HEK293T (cell line): ENCODE data around the gene PDZD7.

ENCODE experiments used
- CTCF ChIA-PET: fragments of 350-600 bp; formaldehyde crosslinking; extraction: SDS; loops from one replicate; lab custom pipeline; 2021; ENCODE audit warnings: antibody characterized with exemption, inconsistent platforms; lab: Yijun Ruan, JAX
- POLR2A ChIA-PET: fragments of 350-600 bp; formaldehyde crosslinking; extraction: SDS; loops from one replicate; lab custom pipeline; 2020; ENCODE audit warnings: antibody characterized with exemption, inconsistent platforms; lab: Yijun Ruan, JAX
- DNase-seq: peaks from one replicate; pipeline ENCODE4 v3.0.0; 2012; ENCODE audit warnings: mixed read lengths; ENCODE audit errors: extremely low spot score
- ARNT ChIP-seq: fragments of 450-650 bp; IDR thresholded peaks from 2 replicates; pipeline ENCODE4 v1.6.1; 2017; ENCODE audit warnings: mild to moderate bottlenecking
- BHLHE40 ChIP-seq: fragments of 450-650 bp; IDR thresholded peaks from 2 replicates; pipeline ENCODE4 v1.6.1; 2016; ENCODE audit warnings: mild to moderate bottlenecking, moderate library complexity, borderline replicate concordance
- CTBP1 ChIP-seq: fragments of 450-650 bp; IDR thresholded peaks from 2 replicates; pipeline ENCODE4 v1.6.1; 2016; ENCODE audit warnings: borderline replicate concordance
- ELF4 ChIP-seq: fragments of 450-650 bp; IDR thresholded peaks from 2 replicates; pipeline ENCODE4 v1.6.1; 2017; ENCODE audit warnings: antibody characterized with exemption
- FOXA1 ChIP-seq: fragments of 450-650 bp; IDR thresholded peaks from 2 replicates; pipeline ENCODE4 v1.6.1; 2016; ENCODE audit warnings: mild to moderate bottlenecking
- FOXK2 ChIP-seq: fragments of 450-650 bp; IDR thresholded peaks from 2 replicates; pipeline ENCODE4 v1.6.1; 2016; ENCODE audit warnings: mild to moderate bottlenecking
- FOXM1 ChIP-seq: fragments of 450-650 bp; IDR thresholded peaks from 2 replicates; pipeline ENCODE4 v1.6.1; 2017; ENCODE audit warnings: mild to moderate bottlenecking, borderline replicate concordance
- HDGF ChIP-seq: fragments of 450-650 bp; IDR thresholded peaks from 2 replicates; pipeline ENCODE4 v1.6.1; 2017; ENCODE audit warnings: antibody characterized with exemption, borderline replicate concordance
- L3MBTL2 ChIP-seq: fragments of 450-650 bp; conservative IDR thresholded peaks from 2 replicates; pipeline ENCODE4 v1.6.1; 2016; ENCODE audit warnings: mild to moderate bottlenecking
- LEF1 ChIP-seq: fragments of 450-650 bp; IDR thresholded peaks from 2 replicates; pipeline ENCODE4 v1.6.1; 2017; ENCODE audit warnings: mild to moderate bottlenecking, borderline replicate concordance
- NFRKB ChIP-seq: fragments of 450-650 bp; IDR thresholded peaks from 2 replicates; pipeline ENCODE4 v1.6.1; 2016; ENCODE audit warnings: mild to moderate bottlenecking, moderate library complexity
- PKNOX1 ChIP-seq: fragments of 450-650 bp; IDR thresholded peaks from 2 replicates; pipeline ENCODE4 v1.6.1; 2016
- SP1 ChIP-seq: fragments of 450-650 bp; IDR thresholded peaks from 2 replicates; pipeline ENCODE4 v1.6.1; 2017
- SUZ12 ChIP-seq: fragments of 450-650 bp; IDR thresholded peaks from 2 replicates; pipeline ENCODE4 v1.6.1; 2016; ENCODE audit warnings: mild to moderate bottlenecking
- TARDBP ChIP-seq: fragments of 450-650 bp; IDR thresholded peaks from 2 replicates; pipeline ENCODE4 v1.6.1; 2016
- ZNF384 ChIP-seq: fragments of 450-650 bp; IDR thresholded peaks from 2 replicates; pipeline ENCODE4 v1.6.1; 2016

Gene PDZD7

GRCh38 chr10:101055411-101055810 is 24.5 kb upstream of the PDZD7 start:
- TF ChIP-seq BHLHE40 = no peak
- no peak for TF ChIP-seq TARDBP
- TF ChIP-seq HDGF = no peak
- no peak for TF ChIP-seq FOXA1
- TF ChIP-seq NFRKB = no peak
- no peak for TF ChIP-seq ELF4
- TF ChIP-seq LEF1 = no peak
- TF ChIP-seq SUZ12 = no peak
- no peak for TF ChIP-seq FOXK2
- no peak for TF ChIP-seq ARNT
- no peak for TF ChIP-seq ZNF384
- no peak for TF ChIP-seq FOXM1
- ChIA-PET POLR2A (interaction anchor here (0.8 to 6.2 kb wide), 4 partner anchors 8 to 14 kb away, joined by 4 to 81 read pairs (median 6); partner anchors contain the start of gene KAZALD1), CTCF (interaction anchor here (1.0 to 7.0 kb wide), 8 partner anchors 10 to 84 kb away, joined by 3 to 63 read pairs (median 4); no protein-coding TSS in a partner anchor)
- no peak for DNase-seq

DNA sequence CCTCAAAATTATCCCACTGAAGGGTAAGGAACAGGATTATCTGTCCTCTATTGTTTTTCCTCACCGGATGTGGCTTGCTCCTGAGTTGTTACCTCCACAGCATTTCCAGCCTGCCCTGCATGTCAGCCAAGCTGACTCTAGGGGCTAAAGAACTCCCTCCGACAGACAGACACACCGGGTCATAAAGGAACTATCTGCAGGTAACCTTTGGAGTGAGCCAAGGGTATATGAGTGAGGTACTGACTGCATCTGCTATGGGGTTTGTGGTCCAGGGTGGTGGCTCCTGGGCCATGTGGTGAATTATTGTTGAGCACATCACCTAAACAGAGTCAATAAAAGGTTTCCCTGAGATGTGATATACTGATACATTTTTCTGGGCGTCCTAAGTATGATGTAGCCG is 23.9 kb upstream of the PDZD7 start:
- DNase-seq = no peak
- TF ChIP-seq FOXA1 (no peak), TARDBP (no peak), FOXK2 (no peak), ARNT (no peak), CTBP1 (no peak), HDGF (no peak), SUZ12 (no peak), SP1 (no peak), BHLHE40 (no peak), LEF1 (no peak), L3MBTL2 (no peak), FOXM1 (no peak), ZNF384 (no peak), ELF4 (no peak), NFRKB (no peak)
- ChIA-PET CTCF (interaction anchor here (1.0 to 7.0 kb wide), 5 partner anchors 10 to 35 kb away, joined by 4 to 63 read pairs (median 5); no protein-coding TSS in a partner anchor), POLR2A (interaction anchor here (0.8 to 6.2 kb wide), 4 partner anchors 8 to 13 kb away, joined by 4 to 81 read pairs (median 6); partner anchors contain the start of gene KAZALD1)

DNA sequence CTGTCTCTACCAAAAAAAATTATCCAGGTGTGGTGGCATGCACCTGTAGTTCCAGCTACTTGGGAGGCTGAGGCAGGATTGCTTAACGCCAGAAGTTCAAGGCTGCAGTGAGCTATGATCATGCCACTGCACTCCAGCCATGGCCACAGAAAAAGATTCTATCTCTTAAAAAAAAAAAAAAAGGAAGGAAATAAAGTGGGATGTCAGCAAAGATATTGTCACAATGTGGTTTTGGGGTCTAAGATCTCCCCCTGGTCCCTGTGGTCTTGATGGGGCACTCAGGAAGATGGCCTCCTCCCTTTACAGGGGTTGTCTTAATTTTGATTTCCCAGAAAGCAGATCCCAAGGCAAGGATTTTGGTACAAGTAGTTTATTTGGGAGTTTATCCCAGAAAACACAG is 23.4 kb upstream of the PDZD7 start:
- TF ChIP-seq CTBP1 = no peak
- CTCF ChIA-PET = interaction anchor here (7.0 kb wide), 1 partner anchor 12 kb away, joined by 63 read pairs; no protein-coding TSS in a partner anchor
- POLR2A ChIA-PET = interaction anchor here (2.0 to 6.2 kb wide), 2 partner anchors 9 to 13 kb away, joined by 4 to 81 read pairs; partner anchors contain the start of gene KAZALD1
- no peak for DNase-seq

DNA sequence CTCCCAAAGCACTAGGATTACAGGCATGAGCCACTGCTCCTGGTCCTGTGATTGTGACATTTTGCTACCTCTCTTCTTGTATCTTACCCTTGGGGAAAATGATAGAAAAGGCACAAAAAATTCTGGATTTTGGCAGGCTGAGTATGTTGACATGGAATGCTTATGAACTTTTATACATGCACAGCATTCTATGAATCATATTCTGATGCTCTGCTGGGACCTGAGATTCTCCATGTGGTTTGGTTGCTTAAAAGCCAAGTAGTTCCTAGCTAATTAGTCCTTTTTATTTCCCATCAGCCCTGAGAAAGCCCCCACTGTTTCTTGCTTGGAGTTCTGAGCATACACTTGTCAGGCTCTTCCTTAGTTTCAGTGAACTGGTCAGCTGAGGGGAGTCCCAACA is 22.6 kb upstream of the PDZD7 start:
- DNase-seq = no peak
- ChIA-PET POLR2A (interaction anchor here (1.8 to 6.2 kb wide), 2 partner anchors 10 to 11 kb away, joined by 9 to 81 read pairs; partner anchors contain the start of gene KAZALD1), CTCF (interaction anchor here (0.5 to 7.0 kb wide), 2 partner anchors 11 to 1116 kb away, joined by 3 to 63 read pairs; no protein-coding TSS in a partner anchor)
- no peak for TF ChIP-seq NFRKB
- no peak for TF ChIP-seq ARNT
- no peak for TF ChIP-seq BHLHE40
- TF ChIP-seq ELF4 = no peak
- no peak for TF ChIP-seq LEF1
- no peak for TF ChIP-seq CTBP1
- no peak for TF ChIP-seq ZNF384
- TF ChIP-seq PKNOX1 = no peak
- no peak for TF ChIP-seq FOXA1
- TF ChIP-seq FOXM1 = no peak
- TF ChIP-seq SP1 = no peak
- no peak for TF ChIP-seq SUZ12
- TF ChIP-seq HDGF = no peak
- no peak for TF ChIP-seq TARDBP
- no peak for TF ChIP-seq FOXK2
- TF ChIP-seq L3MBTL2 = no peak

DNA sequence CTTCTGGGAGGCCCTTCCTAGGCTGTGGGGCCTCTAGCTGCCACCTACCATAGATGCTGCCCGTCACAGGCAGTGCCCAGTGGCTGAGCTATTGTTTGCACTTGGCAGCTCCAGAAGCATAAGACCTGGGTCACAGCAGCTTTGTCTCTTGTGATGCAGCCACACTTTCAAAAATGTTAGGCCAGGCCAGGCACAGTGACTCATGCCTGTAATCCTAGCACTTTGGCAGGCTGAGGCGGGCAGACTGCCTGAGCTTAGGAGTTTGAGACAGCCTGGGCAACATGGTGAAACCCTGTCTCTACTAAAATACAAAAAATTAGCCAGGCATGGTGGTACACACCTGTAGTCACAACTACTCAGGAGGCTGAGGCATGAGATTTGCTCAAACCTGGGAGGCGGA is 21.4 kb upstream of the PDZD7 start:
- CTCF ChIA-PET = interaction anchor here (1.1 to 7.0 kb wide), 6 partner anchors 8 to 90 kb away, joined by 3 to 63 read pairs (median 10); partner anchors contain the start of gene KAZALD1
- TF ChIP-seq PKNOX1 (no peak), TARDBP (no peak), SP1 (no peak), FOXA1 (no peak), CTBP1 (no peak), BHLHE40 (no peak), ARNT (no peak)
- no peak for DNase-seq
- POLR2A ChIA-PET = interaction anchor here (1.3 to 6.2 kb wide), 3 partner anchors 10 to 24 kb away, joined by 5 to 81 read pairs (median 9); partner anchors contain the start of gene KAZALD1

- POLR2A ChIA-PET = interaction anchor here (1.1 to 6.2 kb wide), 4 partner anchors 8 to 91 kb away, joined by 3 to 81 read pairs (median 5); partner anchors contain the start of gene KAZALD1
Observed at GRCh38 chr10:101050208-101051069, 19.5 kb upstream of the PDZD7 start.

More at GRCh38 chr10:101050208-101051069, 19.5 kb upstream of the PDZD7 start:
- peak; percentile 90 for DNase-seq
- TF ChIP-seq SUZ12 (no peak), LEF1 (no peak), L3MBTL2 (peak; percentile 61), FOXM1 (no peak), HDGF (no peak)
- CTCF ChIA-PET = interaction anchor here (0.6 to 7.0 kb wide), 25 partner anchors 8 to 336 kb away, joined by 3 to 63 read pairs (median 4); partner anchors contain the start of genes KAZALD1, MRPL43, PDZD7 and SFXN3
